WERI-Rb-1 (cell line): ENCODE measurements around the gene MTCL1.

Experiments
- DNase-seq: peaks from one replicate; pipeline ENCODE4 v3.0.0-alpha.2; 2020
- H3K27ac ChIP-seq: fragments of 250-450 bp; sonication (Bioruptor Pico); 2 replicates; pipeline ENCODE4 v1.5.1; 2020; ENCODE audit warnings: mild to moderate bottlenecking, moderate library complexity
- H3K27me3 ChIP-seq: fragments of 250-450 bp; sonication (Bioruptor Pico); 2 replicates; pipeline ENCODE4 v1.5.1; 2021; ENCODE audit warnings: mild to moderate bottlenecking, low read depth, moderate library complexity; ENCODE audit not compliant: insufficient read depth, severe bottlenecking
- H3K36me3 ChIP-seq: fragments of 250-450 bp; sonication (Bioruptor Pico); 2 replicates; pipeline ENCODE4 v1.5.1; 2020; ENCODE audit warnings: mild to moderate bottlenecking, moderate library complexity
- H3K4me3 ChIP-seq: 2 replicates; pipeline ENCODE4 v1.5.1; 2011; ENCODE audit warnings: low read depth, mild to moderate bottlenecking, control low read depth, low read length
- H3K9me3 ChIP-seq: fragments of 250-450 bp; sonication (Bioruptor Pico); 2 replicates; pipeline ENCODE4 v1.5.1; 2021; ENCODE audit warnings: mild to moderate bottlenecking, moderate library complexity; ENCODE audit not compliant: severe bottlenecking
- TF ChIP-seq, protein P1 (sequence below): IDR thresholded peaks from 2 replicates; pipeline ENCODE4 v1.5.1; 2011; ENCODE audit warnings: low read depth, mild to moderate bottlenecking, control low read depth, inconsistent platforms, low read length

MTCL1 gene

DNA sequence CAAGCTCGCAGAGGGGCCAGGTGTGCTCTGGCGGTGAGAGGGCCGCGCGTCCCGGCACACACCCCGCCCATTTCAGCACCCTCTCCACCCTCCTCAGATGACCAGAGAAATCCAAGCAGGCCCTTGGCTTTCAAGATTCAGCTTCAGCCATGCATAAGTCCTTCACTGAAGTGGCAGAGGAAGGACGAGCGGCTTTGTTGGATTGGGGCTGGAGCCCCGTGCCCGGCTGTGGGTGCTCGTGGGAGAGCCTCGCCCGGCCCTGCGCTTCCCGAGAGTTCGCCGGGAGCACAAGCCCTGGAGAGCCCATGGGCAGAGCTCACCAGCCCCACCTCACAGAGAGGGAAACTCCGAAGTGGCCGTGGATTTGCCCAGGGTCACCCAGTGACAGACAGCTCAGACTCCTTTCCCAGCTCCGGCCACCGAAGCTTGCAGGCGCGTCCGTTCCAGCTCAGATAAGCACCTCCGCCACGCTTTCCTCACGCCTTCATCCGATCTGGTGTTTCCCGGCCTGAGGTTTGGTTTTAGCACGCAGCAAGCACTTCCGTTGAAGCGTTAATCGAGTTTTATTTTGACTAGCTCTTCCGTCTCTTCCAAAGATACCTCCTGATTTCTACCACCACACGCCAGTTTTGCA, 45.6 kb upstream of the MTCL1 start:
- Histone ChIP-seq H3K27me3 (no peaks in the 10 kb centered on the region), H3K27ac (no peak overlapping the region), H3K9me3 (no peaks in the 10 kb centered on the region), H3K36me3 (no peaks in the 10 kb centered on the region), H3K4me3 (no peak overlapping the region)
- DNase-seq = no peak
- TF ChIP-seq, protein P1, sequence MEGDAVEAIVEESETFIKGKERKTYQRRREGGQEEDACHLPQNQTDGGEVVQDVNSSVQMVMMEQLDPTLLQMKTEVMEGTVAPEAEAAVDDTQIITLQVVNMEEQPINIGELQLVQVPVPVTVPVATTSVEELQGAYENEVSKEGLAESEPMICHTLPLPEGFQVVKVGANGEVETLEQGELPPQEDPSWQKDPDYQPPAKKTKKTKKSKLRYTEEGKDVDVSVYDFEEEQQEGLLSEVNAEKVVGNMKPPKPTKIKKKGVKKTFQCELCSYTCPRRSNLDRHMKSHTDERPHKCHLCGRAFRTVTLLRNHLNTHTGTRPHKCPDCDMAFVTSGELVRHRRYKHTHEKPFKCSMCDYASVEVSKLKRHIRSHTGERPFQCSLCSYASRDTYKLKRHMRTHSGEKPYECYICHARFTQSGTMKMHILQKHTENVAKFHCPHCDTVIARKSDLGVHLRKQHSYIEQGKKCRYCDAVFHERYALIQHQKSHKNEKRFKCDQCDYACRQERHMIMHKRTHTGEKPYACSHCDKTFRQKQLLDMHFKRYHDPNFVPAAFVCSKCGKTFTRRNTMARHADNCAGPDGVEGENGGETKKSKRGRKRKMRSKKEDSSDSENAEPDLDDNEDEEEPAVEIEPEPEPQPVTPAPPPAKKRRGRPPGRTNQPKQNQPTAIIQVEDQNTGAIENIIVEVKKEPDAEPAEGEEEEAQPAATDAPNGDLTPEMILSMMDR = no peak

DNA sequence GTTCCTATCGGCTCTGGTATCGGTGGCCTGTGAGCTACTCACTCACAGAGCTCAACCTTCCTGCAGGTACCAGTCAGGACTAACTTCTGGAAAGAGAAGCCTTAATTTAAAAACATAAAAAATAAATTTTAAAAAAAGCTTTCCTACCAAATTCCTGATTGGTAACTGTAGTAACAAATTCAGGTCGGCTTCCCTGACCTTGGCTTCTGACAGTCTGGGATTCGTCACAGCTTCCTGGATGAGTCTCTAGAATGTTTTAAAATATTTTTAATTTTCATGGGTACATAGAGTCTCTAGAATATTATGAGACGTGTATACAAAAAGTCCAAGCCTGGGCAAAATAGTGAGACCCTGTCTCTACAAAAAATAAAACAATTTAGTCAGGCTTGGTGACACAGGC, 45.0 kb upstream of the MTCL1 start:
- Histone ChIP-seq H3K36me3 (no peaks in the 10 kb centered on the region), H3K27me3 (no peaks in the 10 kb centered on the region), H3K27ac (no peak overlapping the region), H3K9me3 (no peaks in the 10 kb centered on the region), H3K4me3 (no peak overlapping the region)
- TF ChIP-seq, protein P1 = no peak
- no peak for DNase-seq

GRCh38 chr18:8661754-8662559, 43.4 kb upstream of the MTCL1 start:
- Histone ChIP-seq H3K36me3 (no peaks in the 10 kb centered on the region), H3K27ac (no peak overlapping the region), H3K9me3 (no peaks in the 10 kb centered on the region), H3K27me3 (no peaks in the 10 kb centered on the region), H3K4me3 (no peak overlapping the region)
- peak; percentile 58 for DNase-seq
- TF ChIP-seq, protein P1 = no peak

- H3K4me3 ChIP-seq = no peak overlapping the region
Observed at GRCh38 chr18:8662560-8663255, 42.6 kb upstream of the MTCL1 start.

GRCh38 chr18:8667846-8668245, 37.5 kb upstream of the MTCL1 start:
- Histone ChIP-seq H3K27ac (no peak overlapping the region), H3K9me3 (no peaks in the 10 kb centered on the region), H3K27me3 (no peaks in the 10 kb centered on the region), H3K4me3 (no peak overlapping the region), H3K36me3 (no peaks in the 10 kb centered on the region)
- no peak for DNase-seq
- TF ChIP-seq, protein P1 = no peak

More at GRCh38 chr18:8662560-8663255, 42.6 kb upstream of the MTCL1 start:
- TF ChIP-seq, protein P1 = no peak
- Histone ChIP-seq H3K27ac (no peak overlapping the region), H3K27me3 (no peaks in the 10 kb centered on the region), H3K36me3 (no peaks in the 10 kb centered on the region), H3K9me3 (no peaks in the 10 kb centered on the region)
- DNase-seq = peak; percentile 39
